Measurements from ENCODE around the gene CIB4.

CIB4 gene

DNA sequence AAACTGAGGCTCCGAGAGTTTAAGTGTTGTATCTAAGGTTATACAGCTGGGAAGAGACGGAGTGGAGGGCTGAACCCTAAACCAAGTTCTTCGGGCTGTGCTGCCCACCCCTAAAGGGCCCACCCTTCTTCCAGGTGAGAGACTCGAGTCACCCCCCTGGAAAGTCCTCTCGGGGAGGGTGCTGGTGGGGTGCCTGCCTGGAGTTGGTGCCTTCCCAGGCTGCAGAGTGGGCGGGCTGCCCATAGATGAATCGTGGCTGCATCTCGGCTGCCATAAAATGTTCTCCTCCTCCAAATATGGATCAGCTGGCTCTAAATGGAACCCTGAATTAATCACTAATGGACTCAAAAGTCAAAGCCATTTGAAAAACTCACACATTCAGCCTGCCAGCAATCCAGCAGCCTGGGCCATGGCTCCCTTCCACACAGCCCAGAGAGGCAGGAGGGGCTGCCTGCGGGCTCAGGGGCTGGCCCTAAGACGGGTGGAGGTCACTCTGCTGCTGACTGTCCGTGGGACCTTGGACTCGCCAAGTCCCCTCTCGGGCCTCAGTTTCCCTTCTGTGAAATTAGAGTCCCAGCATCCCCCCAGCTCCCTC lies 7.7 kb downstream of the CIB4 start:
- no peak overlapping the region for H3K4ac ChIP-seq (ENCODE audit: low read length)
- H2BK15ac ChIP-seq (ENCODE audit: low read length): peak overlapping the region; percentile 13
- no peak overlapping the region for H2AFZ ChIP-seq (ENCODE audit: low read length)
- no peak overlapping the region for H3K4me2 ChIP-seq (ENCODE audit: insufficient read depth, low read length, poor library complexity, severe bottlenecking)
- H3K23ac ChIP-seq (ENCODE audit: low read depth, low read length, poor library complexity): no peak overlapping the region
- H3K14ac ChIP-seq (ENCODE audit: low read length): no peak overlapping the region
- no peak overlapping the region for H2BK5ac ChIP-seq (ENCODE audit: low read length)
- no peak overlapping the region for H3K18ac ChIP-seq (ENCODE audit: low read length)
- H3K9me3 ChIP-seq (replicated peaks in 1 of 2; ENCODE audit: control insufficient read depth in 2 of 2, insufficient read depth in 1 of 2, low read depth in 1 of 2, low read length in 2 of 2): no peaks in the 10 kb centered on the region
- no peak overlapping the region for H3K9ac ChIP-seq (ENCODE audit: low read depth, low read length, poor library complexity)
- no peaks in the 10 kb centered on the region for H3K79me1 ChIP-seq (ENCODE audit: low read depth, low read length)
- H4K91ac ChIP-seq (ENCODE audit: low read depth, low read length, poor library complexity): no peak overlapping the region
- H2BK120ac ChIP-seq (ENCODE audit: low read depth, low read length): no peak overlapping the region
- no peak for DNase-seq (ENCODE audit: low spot score)
- no peak overlapping the region for H2BK12ac ChIP-seq (ENCODE audit: low read length)
- no peak overlapping the region for H3K27ac ChIP-seq (replicated peaks; ENCODE audit: low read length)
- H2AK5ac ChIP-seq (ENCODE audit: low read depth, low read length): no peak overlapping the region
- peaks cover 0 to 33% (median 0%) of the 10 kb centered on the region in 3 experiments for H3K27me3 ChIP-seq (ENCODE audit: control insufficient read depth in 3 of 3, insufficient read depth in 3 of 3, low read depth in 1 of 3, low read length in 3 of 3)
- no peak overlapping the region for H4K8ac ChIP-seq (ENCODE audit: low read depth, low read length)
- WGBS, 2 donors (ENCODE audit: extremely low coverage in 2 of 2, insufficient read length in 2 of 2, insufficient replicate concordance in 1 of 2): no CpG with 5 or more reads among the region's 13 CpGs
- no peak overlapping the region for H3K4me3 ChIP-seq (ENCODE audit: low read length in 2 of 2)
- H3K36me3 ChIP-seq (replicated peaks in 1 of 2; ENCODE audit: control insufficient read depth in 2 of 2, insufficient read depth in 2 of 2, low read length in 2 of 2): no peaks in the 10 kb centered on the region
- peaks cover 4 to 6% of the 10 kb centered on the region in 2 donors for H3K4me1 ChIP-seq (ENCODE audit: control insufficient read depth in 2 of 2, insufficient read depth in 1 of 2, low read depth in 1 of 2, low read length in 2 of 2)

DNA sequence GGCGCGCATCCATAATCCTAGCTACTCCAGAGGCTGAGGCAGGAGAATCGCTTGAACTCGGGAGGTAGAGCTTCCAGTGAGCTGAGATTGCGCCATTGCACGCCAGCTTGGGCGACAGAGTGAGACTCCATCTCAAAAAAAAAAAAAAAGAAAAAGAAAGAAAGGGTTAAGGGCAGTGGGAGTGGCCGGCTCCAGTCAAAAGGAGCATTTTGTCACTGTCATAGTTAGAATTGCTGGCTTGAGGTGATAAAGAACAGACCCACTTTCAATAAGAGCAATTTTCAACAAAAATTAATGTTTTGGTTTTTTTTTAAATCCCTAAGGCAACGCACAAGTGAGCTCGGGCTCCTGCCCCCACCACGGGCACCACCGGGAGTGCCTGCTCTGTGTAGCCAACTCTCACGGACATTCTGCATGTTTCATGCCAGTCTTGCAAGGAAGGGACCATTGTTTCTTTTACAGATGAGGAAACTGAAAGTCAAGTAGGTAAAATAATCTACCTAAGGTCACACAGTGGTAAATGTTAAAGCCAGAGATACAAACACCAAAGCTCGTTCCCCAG lies 8.5 kb downstream of the CIB4 start:
- no peak overlapping the region for H3K4ac ChIP-seq (ENCODE audit: low read length)

DNA sequence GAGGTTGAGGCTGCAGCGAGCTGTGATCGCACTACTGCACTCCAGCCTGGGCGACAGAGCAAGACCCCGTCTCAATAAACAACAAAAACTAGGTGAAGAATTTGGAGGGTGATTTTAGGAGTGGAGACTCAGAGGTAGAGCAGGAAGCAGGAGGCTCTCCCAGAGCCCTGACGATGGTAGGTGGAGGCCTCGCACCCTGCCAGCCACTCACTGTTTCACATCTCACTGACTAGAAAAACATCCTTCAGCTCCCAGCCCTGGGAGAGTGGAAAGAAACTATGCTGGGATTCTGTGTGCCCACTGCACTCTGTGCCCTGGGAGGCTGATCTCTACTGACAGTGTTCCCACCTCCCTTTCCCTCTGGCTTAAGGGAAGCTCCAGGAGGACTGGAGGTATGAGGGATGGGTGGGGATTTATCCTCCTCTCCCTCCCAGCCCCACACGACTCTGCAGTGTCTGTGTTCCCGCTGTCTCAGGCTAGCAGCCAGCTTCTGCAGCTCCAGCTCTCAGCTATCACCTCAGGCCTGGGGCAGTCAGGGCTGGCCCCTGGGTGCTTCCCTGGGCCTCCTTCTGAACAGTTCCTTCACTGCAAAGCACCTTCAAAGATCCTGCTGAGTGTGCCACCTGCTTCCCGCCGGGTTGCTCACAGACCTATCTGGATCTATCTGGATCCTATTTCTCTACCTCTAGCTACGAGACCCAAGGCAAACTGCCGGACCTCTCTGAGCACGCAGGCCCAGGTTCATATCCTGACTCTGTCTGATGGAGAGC lies 9.6 kb downstream of the CIB4 start:
- Histone ChIP-seq H3K4me3 (ENCODE audit: low read length in 2 of 2) (no peak overlapping the region), H4K8ac (ENCODE audit: low read depth, low read length) (no peak overlapping the region), H4K91ac (ENCODE audit: low read depth, low read length, poor library complexity) (no peak overlapping the region), H3K14ac (ENCODE audit: low read length) (no peak overlapping the region), H3K18ac (ENCODE audit: low read length) (peak overlapping the region; percentile 40), H2AK5ac (ENCODE audit: low read depth, low read length) (peak overlapping the region; percentile 40), H3K27ac (replicated peaks; ENCODE audit: low read length) (no peak overlapping the region), H2BK15ac (ENCODE audit: low read length) (no peak overlapping the region), H3K4me2 (ENCODE audit: insufficient read depth, low read length, poor library complexity, severe bottlenecking) (no peak overlapping the region), H3K36me3 (replicated peaks in 1 of 2; ENCODE audit: control insufficient read depth in 2 of 2, insufficient read depth in 2 of 2, low read length in 2 of 2) (no peaks in the 10 kb centered on the region), H3K79me1 (ENCODE audit: low read depth, low read length) (no peaks in the 10 kb centered on the region), H3K9ac (ENCODE audit: low read depth, low read length, poor library complexity) (peak overlapping the region; percentile 9), H3K27me3 (ENCODE audit: control insufficient read depth in 3 of 3, insufficient read depth in 3 of 3, low read depth in 1 of 3, low read length in 3 of 3) (peaks cover 0 to 21% (median 0%) of the 10 kb centered on the region in 3 experiments), H3K23ac (ENCODE audit: low read depth, low read length, poor library complexity) (peak overlapping the region; percentile 16), H2BK5ac (ENCODE audit: low read length) (no peak overlapping the region), H3K9me3 (replicated peaks in 1 of 2; ENCODE audit: control insufficient read depth in 2 of 2, insufficient read depth in 1 of 2, low read depth in 1 of 2, low read length in 2 of 2) (no peaks in the 10 kb centered on the region), H3K4ac (ENCODE audit: low read length) (no peak overlapping the region), H2BK12ac (ENCODE audit: low read length) (no peak overlapping the region), H3K4me1 (ENCODE audit: control insufficient read depth in 2 of 2, insufficient read depth in 1 of 2, low read depth in 1 of 2, low read length in 2 of 2) (peaks cover 9 to 11% of the 10 kb centered on the region in 2 donors), H2BK120ac (ENCODE audit: low read depth, low read length) (no peak overlapping the region), H2AFZ (ENCODE audit: low read length) (peak overlapping the region; percentile 38)
- WGBS, 2 donors (ENCODE audit: extremely low coverage in 2 of 2, insufficient read length in 2 of 2, insufficient replicate concordance in 1 of 2): no CpG with 5 or more reads among the region's 13 CpGs
- DNase-seq (ENCODE audit: low spot score): no peak

More for the DNA sequence above, 8.5 kb downstream of the CIB4 start:
- no peak overlapping the region for H2BK120ac ChIP-seq (ENCODE audit: low read depth, low read length)
- no peak overlapping the region for H4K8ac ChIP-seq (ENCODE audit: low read depth, low read length)
- H3K14ac ChIP-seq (ENCODE audit: low read length): no peak overlapping the region
- no peak overlapping the region for H3K4me2 ChIP-seq (ENCODE audit: insufficient read depth, low read length, poor library complexity, severe bottlenecking)
- no peak overlapping the region for H4K91ac ChIP-seq (ENCODE audit: low read depth, low read length, poor library complexity)
- H3K9ac ChIP-seq (ENCODE audit: low read depth, low read length, poor library complexity): no peak overlapping the region
- H3K18ac ChIP-seq (ENCODE audit: low read length): no peak overlapping the region
- H2BK12ac ChIP-seq (ENCODE audit: low read length): no peak overlapping the region
- peaks cover 0 to 31% (median 0%) of the 10 kb centered on the region in 3 experiments for H3K27me3 ChIP-seq (ENCODE audit: control insufficient read depth in 3 of 3, insufficient read depth in 3 of 3, low read depth in 1 of 3, low read length in 3 of 3)
- H3K79me1 ChIP-seq (ENCODE audit: low read depth, low read length): no peaks in the 10 kb centered on the region
- no peak overlapping the region for H2AK5ac ChIP-seq (ENCODE audit: low read depth, low read length)
- H2BK5ac ChIP-seq (ENCODE audit: low read length): no peak overlapping the region
- no peak overlapping the region for H3K23ac ChIP-seq (ENCODE audit: low read depth, low read length, poor library complexity)
- peaks cover 7 to 10% of the 10 kb centered on the region in 2 donors for H3K4me1 ChIP-seq (ENCODE audit: control insufficient read depth in 2 of 2, insufficient read depth in 1 of 2, low read depth in 1 of 2, low read length in 2 of 2)
- peak overlapping the region; percentile 39 for H2BK15ac ChIP-seq (ENCODE audit: low read length)
- no CpG with 5 or more reads among the region's 14 CpGs for WGBS, 2 donors (ENCODE audit: extremely low coverage in 2 of 2, insufficient read length in 2 of 2, insufficient replicate concordance in 1 of 2)
- DNase-seq (ENCODE audit: low spot score): no peak
- H2AFZ ChIP-seq (ENCODE audit: low read length): no peak overlapping the region
- H3K9me3 ChIP-seq (replicated peaks in 1 of 2; ENCODE audit: control insufficient read depth in 2 of 2, insufficient read depth in 1 of 2, low read depth in 1 of 2, low read length in 2 of 2): no peaks in the 10 kb centered on the region
- H3K36me3 ChIP-seq (replicated peaks in 1 of 2; ENCODE audit: control insufficient read depth in 2 of 2, insufficient read depth in 2 of 2, low read length in 2 of 2): no peaks in the 10 kb centered on the region
- no peak overlapping the region for H3K27ac ChIP-seq (replicated peaks; ENCODE audit: low read length)
- H3K4me3 ChIP-seq (ENCODE audit: low read length in 2 of 2): no peak overlapping the region

Measured in neuronal stem cell (in vitro differentiated cells).